HG03175 (cell line): ENCODE measurements around the gene KNL1.
"Not testable (repeated sequence)": the region's sequence is repeated elsewhere in the genome, so short reads cannot be mapped to it uniquely, and the experiment has no call there.

Experiments used
- ATAC-seq: cut with Tn5 transposase; IDR thresholded peaks from one replicate; pipeline ENCODE4 v1.9.1; 2021; ENCODE audit warnings: mild to moderate bottlenecking, moderate library complexity; ENCODE audit not compliant: unreplicated experiment

KNL1 gene

DNA sequence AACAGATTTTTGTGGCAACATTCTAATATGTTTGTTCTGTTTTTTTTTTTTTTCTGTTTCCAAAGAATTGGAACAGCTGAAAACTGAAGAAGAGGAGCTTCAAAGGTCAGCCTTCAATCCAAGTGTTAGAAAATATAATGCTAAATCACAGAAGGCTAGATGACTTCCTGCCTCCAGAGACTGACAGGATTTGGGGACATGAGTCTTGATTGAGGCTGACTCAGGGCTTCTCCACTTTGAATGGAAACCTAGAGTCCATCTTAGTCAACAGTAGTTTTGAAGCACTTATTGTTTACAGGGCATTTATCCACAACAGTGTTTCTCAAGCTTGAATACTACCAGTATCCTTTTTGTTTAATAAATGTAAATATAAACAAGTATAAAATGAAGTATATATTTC is 56.4 kb downstream of the KNL1 start:
- ATAC-seq: no peak

DNA sequence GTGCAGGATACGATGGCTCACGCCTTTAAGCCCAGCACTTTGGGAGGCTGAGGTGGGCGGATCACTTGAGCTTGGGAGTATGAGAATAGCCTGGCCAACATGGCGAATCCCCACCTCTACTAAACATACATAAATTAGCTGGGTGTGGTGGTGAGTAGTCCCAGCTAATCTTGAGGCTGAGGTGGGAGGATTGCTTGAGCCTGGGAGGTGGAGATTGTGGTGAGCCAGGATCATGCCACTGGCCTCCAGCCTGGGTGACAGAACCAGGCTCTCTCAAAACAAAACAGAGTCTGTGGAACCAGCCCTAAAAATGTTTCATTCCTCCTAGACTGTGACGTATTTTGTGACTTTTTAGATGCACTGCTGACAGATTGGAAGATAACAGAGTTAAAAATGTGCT is 66.6 kb downstream of the KNL1 start:
- ATAC-seq: no peak

DNA sequence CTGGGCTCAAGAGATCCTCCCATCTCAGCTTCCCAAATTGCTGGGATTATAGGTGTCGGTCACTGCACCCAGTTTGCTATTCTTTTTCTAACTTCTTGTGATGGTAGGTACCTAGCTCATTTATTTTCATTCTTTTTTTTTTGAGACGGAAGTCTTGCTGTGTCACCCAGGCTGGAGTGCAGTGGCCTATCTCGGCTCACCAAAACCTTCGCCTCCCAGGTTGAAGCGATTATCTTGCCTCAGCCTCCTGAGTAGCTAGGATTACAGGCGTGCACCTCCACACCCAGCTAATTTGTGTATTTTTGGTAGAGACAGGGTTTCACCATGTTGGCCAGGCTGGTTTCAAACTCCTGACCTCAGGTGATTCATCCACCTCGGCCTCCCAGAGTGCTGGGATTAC is 70.9 kb downstream of the KNL1 start:
- ATAC-seq: no peak

DNA sequence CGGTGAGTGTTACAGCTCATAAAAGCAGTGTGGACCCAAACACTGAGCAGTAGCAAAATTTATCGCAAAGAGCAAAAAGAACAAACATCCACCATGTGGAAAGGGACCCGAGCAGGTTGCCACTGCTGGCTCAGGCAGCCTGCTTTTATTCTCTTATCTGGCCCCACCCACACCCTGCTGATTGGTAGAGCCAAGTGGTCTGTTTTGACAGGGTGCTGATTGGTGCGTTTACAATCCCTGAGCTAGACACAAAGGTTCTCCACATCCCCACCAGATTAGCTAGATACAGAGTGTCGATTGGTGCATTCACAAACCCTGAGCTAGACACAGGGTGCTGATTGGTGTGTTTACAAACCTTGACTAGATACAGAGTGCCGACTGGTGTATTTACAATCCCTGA is 82.2 kb downstream of the KNL1 start:
- ATAC-seq: not testable (repeated sequence)

DNA sequence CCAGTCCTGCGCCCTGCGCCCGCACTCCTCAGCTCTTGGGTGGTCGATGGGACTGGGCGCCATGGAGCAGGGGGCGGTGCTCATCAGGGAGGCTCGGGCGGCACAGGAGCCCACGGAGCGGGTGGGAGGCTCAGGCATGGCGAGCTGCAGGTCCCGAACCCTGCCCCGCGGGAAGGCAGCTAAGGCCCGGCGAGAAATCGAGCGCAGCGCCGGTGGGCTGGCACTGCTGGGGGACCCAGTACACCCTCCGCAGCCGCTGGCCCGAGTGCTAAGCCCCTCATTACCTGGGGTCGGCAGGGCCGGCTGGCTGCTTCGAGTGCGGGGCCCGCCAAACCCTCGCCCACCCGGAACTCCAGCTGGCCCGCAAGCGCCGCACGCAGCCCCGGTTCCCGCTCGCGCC is 82.9 kb downstream of the KNL1 start:
- ATAC-seq: not testable (repeated sequence)

DNA sequence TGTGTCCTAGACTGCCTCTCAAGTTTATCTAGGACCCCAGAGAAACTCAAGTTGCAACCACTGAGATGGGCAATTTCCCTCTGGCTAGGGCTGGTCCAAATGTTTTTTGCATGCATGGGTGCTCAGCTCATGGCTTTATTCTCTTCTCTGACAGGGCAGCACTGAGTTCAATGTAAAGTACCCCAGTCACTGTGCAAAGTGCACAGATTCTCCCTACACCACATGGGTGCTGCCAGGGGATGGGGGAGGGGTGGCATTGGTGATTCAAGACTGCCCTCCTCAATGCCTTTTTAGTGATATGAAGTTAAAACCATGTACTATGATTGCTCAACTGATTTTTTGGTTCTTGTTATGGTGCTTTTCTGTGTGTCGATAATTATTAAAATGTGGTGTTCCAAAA is 86.1 kb downstream of the KNL1 start:
- ATAC-seq: no peak

DNA sequence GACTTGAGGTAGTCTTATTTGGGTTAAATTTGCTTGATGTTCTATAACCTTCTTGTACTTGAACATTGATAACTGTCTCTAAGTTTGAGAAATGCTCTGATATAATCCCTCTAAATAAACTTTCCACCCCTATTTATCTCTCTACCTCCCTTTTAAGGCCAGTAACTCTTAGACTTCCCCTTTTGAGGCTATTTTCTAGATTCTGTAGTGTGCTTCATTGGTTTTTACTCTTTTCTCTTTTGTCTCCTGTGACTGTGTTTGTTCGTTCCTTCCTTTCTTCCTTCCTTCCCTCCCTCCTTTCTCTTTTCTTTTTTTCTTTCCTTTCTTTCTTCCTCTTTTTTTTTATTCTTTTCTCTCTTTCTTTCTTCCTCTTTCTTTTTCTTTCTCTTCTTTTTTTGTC is 86.9 kb downstream of the KNL1 start:
- ATAC-seq: not testable (repeated sequence)

DNA sequence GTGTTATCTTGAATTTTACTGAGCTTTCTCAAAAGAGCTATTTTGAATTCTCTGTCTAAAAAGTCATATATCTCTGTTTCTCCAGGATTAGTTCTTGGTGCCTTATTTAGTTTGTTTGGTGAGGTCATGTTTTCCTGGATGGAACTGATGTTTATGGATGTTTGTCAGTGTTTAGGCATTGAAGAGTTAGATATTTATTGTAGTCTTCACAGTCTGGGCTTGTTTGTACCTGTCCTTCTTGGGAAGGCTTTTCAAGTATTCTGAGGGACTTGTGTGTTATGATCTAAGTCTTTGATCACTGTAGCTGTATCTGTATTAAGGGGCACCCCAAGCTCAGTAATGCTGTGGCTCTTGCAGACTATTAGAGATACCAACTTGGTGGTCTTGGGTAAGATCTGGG is 90.3 kb downstream of the KNL1 start:
- no peak for ATAC-seq

DNA sequence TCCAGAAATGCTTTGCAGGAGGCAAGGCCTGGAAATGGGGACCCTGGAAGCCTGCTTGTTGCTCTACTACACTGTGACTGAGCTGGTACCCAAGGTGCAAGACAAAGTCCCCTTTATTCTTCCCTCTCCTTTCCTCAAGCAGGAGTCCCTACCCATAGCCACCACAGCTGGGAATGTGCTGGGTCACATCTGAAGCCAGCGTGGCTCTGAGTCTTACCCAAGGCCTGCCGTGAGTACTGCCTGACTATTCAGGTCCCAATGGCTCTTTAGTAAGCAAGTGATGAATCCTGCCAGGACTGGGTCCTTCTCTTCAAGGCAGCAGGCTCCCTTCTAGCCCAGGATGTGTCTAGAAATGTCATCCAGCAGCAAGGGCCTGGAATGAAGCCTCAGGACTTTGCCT is 91.3 kb downstream of the KNL1 start:
- ATAC-seq: no peak

DNA sequence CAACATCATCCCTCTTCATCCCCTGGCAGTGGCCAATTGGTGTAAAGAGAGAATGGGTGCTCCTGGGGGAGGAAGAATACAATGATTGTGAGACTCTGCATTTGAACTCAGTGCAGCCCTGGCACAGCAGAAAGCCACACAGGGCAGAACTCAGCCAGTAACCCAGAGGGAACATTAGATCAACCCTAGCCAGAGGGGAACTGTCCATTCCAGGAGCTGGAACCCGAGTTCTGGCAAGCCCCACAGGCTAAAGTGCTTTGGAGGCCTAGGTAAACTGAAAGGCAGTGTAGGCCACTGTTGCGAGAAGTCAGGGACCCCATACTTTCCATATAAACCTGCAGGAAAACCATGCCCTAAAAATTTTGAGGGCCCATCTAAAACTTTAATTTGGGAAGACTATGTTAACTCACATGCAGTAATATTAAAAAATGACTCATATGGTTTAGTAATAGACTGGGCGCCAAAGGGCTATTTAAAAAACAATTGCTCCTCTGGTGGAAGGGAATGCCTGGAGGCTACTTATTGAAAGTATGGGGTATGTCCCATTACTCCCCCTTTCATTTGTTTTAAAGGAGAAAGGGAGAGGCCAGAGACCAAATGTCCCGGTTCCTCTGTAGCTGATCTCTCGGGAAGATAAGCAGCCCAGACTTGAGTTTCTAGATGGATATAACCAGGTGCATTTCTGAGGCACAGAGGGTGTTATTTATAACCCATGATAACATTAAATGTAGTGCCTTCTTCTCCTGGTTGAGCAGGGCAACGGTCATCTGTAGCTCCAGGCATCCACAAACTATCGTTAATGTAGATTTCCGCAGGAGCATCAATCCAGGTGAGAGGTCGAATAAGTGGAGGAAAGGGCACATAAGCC is 95.1 kb downstream of the KNL1 start:
- no peak for ATAC-seq

DNA sequence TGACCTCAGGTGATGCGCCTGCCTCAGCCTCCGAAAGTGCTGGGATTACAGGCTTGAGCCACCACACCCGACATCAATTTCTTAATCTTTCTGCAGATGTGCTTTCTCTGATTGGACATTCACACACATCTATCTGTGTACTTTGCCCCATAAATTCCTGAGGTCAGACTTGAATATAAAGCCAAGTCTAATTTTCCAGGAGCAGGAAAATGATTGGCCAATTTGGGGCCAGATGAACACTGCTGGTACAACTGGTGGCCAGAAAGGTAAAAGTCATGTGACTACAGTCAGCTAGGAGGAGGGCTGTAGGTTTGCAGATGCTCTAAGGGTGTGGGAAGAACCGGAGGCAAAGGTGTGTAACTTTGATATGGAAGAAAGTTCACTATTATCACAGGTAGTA is 97.7 kb downstream of the KNL1 start:
- ATAC-seq: no peak

DNA sequence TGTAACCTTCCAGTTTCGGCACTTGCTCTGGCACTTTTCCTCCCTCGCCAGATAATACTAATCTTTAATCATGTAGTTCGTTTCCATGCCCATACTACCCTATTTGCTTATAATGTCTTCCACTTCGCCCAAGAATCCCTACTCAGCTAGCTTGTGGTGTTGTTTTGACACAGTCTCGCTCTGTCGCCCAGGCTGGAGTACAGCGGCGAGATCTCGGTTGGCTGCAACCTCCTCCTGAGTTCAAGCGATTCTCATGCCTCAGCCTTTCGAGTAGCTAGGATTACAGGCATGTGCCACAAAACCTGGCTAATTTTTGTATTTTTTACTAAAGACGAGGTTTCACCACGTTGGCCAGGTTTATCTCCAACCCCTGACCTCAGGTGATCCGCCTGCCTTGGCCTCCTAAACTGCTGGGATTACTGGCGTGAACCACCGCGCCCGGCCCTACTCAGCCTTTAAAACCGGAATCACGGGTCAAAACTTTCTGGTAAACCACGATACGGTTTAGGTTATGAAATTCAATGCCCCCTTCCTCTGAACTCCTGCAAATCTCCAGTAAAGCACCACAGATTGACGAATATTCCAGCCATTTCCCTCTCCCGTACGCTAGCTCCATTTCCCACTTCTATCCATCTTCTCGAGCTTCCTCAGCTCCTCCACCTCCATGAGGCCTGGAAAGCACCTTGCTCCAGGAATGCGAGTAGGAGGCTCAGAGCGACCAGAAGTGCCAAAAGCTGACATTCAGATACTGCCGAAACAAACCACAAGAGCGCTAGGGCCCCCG is 100.0 kb downstream of the KNL1 start:
- peak; percentile 12 for ATAC-seq

DNA sequence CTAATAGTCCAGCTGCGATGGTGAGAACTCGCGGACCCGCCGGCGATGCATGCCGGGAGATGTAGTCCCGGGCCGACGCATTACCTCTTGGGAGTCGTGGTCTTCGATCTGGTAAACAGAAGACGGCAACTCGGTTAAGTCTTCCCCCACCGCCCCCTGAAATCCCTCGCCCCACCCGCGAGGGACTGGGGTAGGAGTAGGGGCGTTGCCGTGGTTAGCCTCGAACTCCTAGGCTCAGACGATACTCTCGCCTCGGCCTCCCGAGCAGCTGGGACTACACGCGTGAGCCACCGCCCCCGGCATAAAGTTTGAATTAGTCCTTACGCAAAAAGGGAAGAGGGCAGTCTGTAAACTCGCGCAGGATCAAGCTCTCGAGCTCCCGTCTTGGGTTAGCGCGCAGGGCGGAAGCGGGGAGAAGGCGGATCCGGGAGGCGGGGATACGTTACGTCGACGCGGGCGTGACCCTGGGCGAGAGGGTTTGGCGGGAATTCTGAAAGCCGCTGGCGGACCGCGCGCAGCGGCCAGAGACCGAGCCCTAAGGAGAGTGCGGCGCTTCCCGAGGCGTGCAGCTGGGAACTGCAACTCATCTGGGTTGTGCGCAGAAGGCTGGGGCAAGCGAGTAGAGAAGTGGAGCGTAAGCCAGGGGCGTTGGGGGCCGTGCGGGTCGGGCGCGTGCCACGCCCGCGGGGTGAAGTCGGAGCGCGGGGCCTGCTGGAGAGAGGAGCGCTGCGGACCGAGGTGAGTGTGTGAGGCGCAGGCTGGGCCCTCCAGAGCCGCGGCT is 100.8 kb downstream of the KNL1 start, which contains the start of gene RAD51:
RAD51 (plus strand) TSS at position 487 of the 781 bp plus-strand sequence. CDS start 3,585 bp downstream, outside the sequence.
- peak; percentile 87 for ATAC-seq

DNA sequence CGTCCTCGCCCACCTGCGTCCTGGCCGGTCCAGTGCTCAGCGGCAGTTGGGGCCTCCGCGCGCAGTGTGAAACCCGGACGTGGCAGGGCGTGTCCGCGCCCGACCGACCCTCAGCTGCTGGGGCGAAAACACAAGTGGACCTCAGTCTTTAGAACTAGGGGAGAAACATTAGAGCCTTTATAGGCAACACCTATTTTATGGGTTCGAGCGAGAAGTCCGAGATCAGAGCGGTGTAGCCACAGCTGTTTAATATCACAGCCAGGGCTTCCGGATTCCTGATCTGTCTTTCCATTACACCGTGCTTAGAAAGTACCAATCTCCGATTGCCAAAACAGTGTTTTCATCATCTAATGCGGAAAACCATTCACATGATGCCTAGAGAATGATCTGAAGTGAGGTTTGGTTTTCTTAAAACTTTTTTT is 101.4 kb downstream of the KNL1 start:
- ATAC-seq: no peak

DNA sequence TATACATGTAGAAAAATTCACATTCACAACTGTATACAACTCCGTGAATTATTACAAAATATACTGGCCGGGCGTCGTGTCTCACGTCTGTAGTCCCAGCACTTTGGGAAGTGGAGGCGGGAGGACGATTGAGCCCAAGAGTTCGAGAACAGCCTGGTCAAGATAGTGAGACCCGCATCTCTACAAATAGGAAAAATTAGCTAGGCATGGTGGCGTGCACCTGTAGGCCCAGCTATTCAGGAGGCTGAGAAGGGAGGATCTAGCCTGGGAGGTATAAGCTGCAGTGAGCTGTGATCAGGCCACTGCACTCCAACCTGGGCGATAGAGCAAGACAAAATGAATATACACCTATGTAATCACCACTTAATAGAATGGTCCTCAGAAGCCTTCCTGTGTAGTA is 102.2 kb downstream of the KNL1 start:
- ATAC-seq: no peak

DNA sequence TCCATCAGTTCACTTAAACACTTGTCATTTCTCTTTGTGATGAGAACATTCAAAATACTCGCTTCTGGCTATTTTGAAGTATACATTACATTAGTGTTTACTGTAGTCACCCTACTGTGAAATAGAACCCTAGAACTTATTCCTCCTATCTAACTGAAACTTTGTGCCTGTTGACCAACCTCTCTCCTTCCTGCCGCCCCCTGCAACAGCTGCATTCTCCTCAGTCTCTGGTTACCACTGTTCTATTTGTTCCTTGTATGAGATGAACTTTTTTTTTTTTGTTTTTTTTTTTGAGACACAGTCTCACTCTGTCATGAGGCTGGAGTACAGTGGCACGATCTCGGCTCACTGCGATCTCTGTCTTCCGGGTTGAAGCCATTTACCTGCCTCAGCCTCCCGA is 103.9 kb downstream of the KNL1 start:
- no peak for ATAC-seq

DNA sequence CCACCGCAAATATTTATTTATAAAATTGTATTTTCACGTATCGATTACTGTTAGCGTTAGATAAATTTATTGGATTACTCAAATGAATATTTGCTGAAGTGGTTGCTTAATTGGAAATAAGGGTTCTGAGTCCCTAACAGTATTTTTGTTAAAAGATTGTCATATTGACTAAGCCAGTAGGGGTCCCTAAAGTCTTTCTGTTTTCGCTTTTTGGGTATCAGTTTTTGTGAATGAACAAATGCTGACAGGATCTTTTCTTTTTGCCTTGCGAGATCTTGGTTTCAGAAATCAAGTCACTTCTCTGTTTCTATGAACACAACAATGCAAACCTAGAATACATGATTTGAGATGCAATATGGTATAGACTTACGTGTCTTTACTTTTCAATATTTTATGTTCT is 108.0 kb downstream of the KNL1 start:
- no peak for ATAC-seq

DNA sequence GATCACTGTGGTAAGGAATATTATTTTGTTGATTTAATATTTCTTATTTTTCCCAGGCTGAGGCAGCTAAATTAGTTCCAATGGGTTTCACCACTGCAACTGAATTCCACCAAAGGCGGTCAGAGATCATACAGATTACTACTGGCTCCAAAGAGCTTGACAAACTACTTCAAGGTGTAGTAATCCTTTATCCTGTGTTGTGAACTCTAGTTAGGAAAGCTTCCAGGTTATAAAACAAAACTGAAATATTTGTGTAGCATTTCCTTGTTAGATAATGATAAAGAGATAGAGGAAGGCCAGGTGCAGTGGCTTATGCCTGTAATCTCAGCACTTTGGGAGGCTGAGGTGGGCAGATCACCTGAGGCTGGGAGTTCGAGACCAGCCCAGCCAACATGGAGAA is 112.1 kb downstream of the KNL1 start:
- no peak for ATAC-seq
